Measurements from ENCODE around the gene NQO1.
A peak's percentile ranks its signal among the peaks of the same experiment; 100 is the strongest.
"Not testable (repeated sequence)": the region's sequence is repeated elsewhere in the genome, so short reads cannot be mapped to it uniquely, and the experiment has no call there.

The NQO1 gene

GRCh38 chr16:69762814-69763598 lies 36.6 kb upstream of the NQO1 start:
- H3K9me3 ChIP-seq (ENCODE audit: control insufficient read depth, low read length), result no peaks in the 10 kb centered on the region
- peaks cover 5% of the 10 kb centered on the region for H3K4me1 ChIP-seq
- peak overlapping the region; percentile 95 for H3K27ac ChIP-seq
- TF ChIP-seq CTCF (IDR thresholded peaks at IDR 0.05), result no peak
- peak overlapping the region; percentile 68 for H3K9ac ChIP-seq
- H3K4me2 ChIP-seq (ENCODE audit: low read length), result peak overlapping the region; percentile 91
- no peaks in the 10 kb centered on the region for H3K36me3 ChIP-seq (ENCODE audit: control insufficient read depth, insufficient read depth, low read length)
- H3K27me3 ChIP-seq (ENCODE audit: control insufficient read depth, insufficient read depth, low read length), result no peaks in the 10 kb centered on the region
- H3K4me3 ChIP-seq (ENCODE audit: low read depth, low read length), result peak overlapping the region; percentile 96
- H3K79me2 ChIP-seq, result peaks cover 24% of the 10 kb centered on the region
- peak overlapping the region; percentile 93 for H2AFZ ChIP-seq

DNA sequence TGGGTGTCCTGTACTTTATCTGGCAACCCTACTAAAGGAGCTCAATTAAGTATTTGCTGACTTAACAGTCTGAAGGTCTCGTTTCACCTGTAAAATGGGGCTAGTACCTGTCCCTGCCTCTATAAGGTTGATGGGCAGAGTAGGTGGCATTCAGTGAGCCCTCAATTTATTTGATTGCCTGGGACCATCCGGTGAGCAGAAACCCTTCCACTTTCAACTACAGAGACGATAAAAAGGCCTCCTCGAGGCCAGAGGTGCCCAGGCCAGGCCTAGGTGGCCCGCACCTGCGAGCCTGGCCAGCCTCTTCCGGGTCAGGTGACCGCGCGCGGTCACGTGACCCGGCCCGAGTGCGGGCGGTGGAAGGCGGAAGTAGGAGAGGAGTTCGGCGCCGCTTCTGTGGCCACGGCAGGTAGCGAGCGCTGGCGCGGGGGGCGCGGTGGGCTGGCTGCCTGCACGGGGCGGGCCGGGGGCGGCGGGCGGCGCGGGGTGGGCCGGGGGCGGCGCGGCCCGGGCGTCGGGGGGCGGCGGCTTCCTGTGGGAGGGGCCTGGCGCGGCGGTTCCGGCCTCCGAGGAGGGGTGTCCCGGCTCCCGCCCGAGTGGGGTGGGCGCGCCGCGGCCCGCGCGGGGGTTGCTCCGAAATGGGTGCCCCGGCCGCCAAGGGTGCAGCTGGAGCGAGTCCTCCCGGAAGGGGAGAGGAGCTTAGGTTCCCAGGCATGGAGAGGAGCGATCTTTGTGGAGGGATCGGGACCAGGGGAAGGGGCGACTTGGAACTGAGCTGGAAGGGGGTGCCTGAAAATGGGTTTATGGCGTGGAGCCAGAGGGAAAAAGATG lies 35.8 kb upstream of the NQO1 start, which contains the start of gene WWP2:
Gene WWP2, plus strand, starts transcription at position 350 of the 831 bp plus-strand sequence. CDS start 24,679 bp downstream, outside the sequence.
- H3K4me1 ChIP-seq, result peaks cover 5% of the 10 kb centered on the region
- H3K9ac ChIP-seq, result peak within 1 kb of the TSS; percentile 78
- peak within 1 kb of the TSS; percentile 95 for H3K27ac ChIP-seq
- peaks cover 16% of the 10 kb centered on the region for H3K79me2 ChIP-seq
- H3K9me3 ChIP-seq (ENCODE audit: control insufficient read depth, low read length), result no peaks in the 10 kb centered on the region
- peak within 1 kb of the TSS; percentile 91 for H3K4me2 ChIP-seq (ENCODE audit: low read length)
- H2AFZ ChIP-seq, result peak within 1 kb of the TSS; percentile 100
- H3K4me3 ChIP-seq (ENCODE audit: low read depth, low read length), result peak within 1 kb of the TSS; percentile 96
- TF ChIP-seq CTCF (IDR thresholded peaks at IDR 0.05), result no peak
- no peaks in the 10 kb centered on the region for H3K36me3 ChIP-seq (ENCODE audit: control insufficient read depth, insufficient read depth, low read length)
- no peaks in the 10 kb centered on the region for H3K27me3 ChIP-seq (ENCODE audit: control insufficient read depth, insufficient read depth, low read length)

DNA sequence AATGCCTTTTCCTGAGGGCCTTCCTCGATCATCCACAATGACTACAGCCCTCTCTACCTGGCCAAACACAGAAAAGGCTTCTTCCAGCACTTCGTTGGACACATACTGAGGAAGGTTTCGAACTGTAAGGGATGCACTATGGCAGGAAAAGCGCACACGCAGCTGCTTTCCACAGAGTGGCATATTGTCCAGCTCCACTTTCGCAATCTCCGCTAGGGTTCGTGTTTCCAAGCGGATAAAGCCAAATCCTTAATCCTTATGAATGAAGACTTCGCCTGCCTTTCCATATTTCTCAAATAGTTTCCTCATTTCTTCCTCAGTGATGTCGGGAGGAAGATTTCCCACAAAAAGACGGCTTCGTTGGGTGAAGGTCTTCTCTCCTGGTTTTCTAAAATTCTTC lies 31.0 kb upstream of the NQO1 start:
- not testable (repeated sequence) for H3K4me3 ChIP-seq (ENCODE audit: low read depth, low read length); H3K9ac ChIP-seq; H2AFZ ChIP-seq; H3K27me3 ChIP-seq (ENCODE audit: control insufficient read depth, insufficient read depth, low read length); H3K9me3 ChIP-seq (ENCODE audit: control insufficient read depth, low read length); H3K4me1 ChIP-seq; H3K36me3 ChIP-seq (ENCODE audit: control insufficient read depth, insufficient read depth, low read length); H3K27ac ChIP-seq; H3K4me2 ChIP-seq (ENCODE audit: low read length)
- H3K79me2 ChIP-seq, result peaks cover 19% of the 10 kb centered on the region

DNA sequence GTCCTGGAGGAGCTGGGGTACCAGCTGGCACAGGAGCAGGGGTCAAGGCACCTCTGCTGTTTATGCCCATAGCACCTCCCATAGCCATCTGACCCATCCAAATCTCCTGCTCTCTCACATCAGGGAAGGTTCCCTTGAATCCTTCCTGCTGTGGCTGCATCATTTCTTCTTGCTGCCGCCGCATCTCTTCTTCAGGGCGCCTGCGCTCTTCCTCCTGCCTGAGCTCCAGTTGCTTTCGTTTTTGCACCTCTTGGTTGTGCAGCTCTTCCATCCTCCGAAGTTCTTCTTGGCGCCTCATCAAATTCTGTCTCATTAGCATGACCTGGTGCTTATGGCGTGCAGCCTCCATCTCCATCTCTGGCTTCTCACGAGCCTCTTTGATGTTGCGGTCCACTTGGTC lies 30.3 kb upstream of the NQO1 start:
- no peak for TF ChIP-seq CTCF (IDR thresholded peaks at IDR 0.05)
- no peaks in the 10 kb centered on the region for H3K9me3 ChIP-seq (ENCODE audit: control insufficient read depth, low read length)
- peaks cover 16% of the 10 kb centered on the region for H3K79me2 ChIP-seq
- no peaks in the 10 kb centered on the region for H3K27me3 ChIP-seq (ENCODE audit: control insufficient read depth, insufficient read depth, low read length)
- no peak overlapping the region for H3K9ac ChIP-seq
- no peak overlapping the region for H3K4me3 ChIP-seq (ENCODE audit: low read depth, low read length)
- H2AFZ ChIP-seq, result no peak overlapping the region
- no peak overlapping the region for H3K4me2 ChIP-seq (ENCODE audit: low read length)
- peaks cover 3% of the 10 kb centered on the region for H3K4me1 ChIP-seq
- H3K27ac ChIP-seq, result no peak overlapping the region
- H3K36me3 ChIP-seq (ENCODE audit: control insufficient read depth, insufficient read depth, low read length), result no peaks in the 10 kb centered on the region

All from parathyroid adenoma (tissue), 2 donors.